GM23248 (cell line): Measurements from ENCODE around the gene TMEM182. TPM values are rescaled to one million over a fixed set of nuclear protein-coding genes. Genes with fewer than 3 reads are reported as not detected.

Source experiments
- DNase-seq: peaks from one replicate; pipeline ENCODE4 v3.0.0-alpha.2; 2015
- H2AFZ ChIP-seq: fragments of 200-600 bp; sonication (generic); 2 replicates; pipeline ENCODE4 v1.6.1; 2016; ENCODE audit warnings: antibody characterized with exemption
- H3F3A ChIP-seq: fragments of 200-600 bp; sonication (generic); 2 replicates; pipeline ENCODE4 v1.6.1; 2016; ENCODE audit warnings: mild to moderate bottlenecking, antibody characterized with exemption, mixed run types; ENCODE audit not compliant: insufficient read depth
- H3K27ac ChIP-seq: fragments of 200-600 bp; sonication (generic); 2 replicates; pipeline ENCODE4 v1.5.1; 2016; ENCODE audit warnings: mild to moderate bottlenecking
- H3K27me3 ChIP-seq: fragments of 200-600 bp; sonication (generic); replicated peaks from 2 replicates; pipeline ENCODE4 v1.6.1; 2016; ENCODE audit warnings: mild to moderate bottlenecking; ENCODE audit not compliant: insufficient read depth
- H3K36me3 ChIP-seq: fragments of 200-600 bp; sonication (generic); 2 replicates; pipeline ENCODE4 v1.6.1; 2016; ENCODE audit warnings: low read depth, mild to moderate bottlenecking
- H3K4me1 ChIP-seq: fragments of 200-600 bp; sonication (generic); 2 replicates; pipeline ENCODE4 v1.6.1; 2016; ENCODE audit warnings: mild to moderate bottlenecking; ENCODE audit not compliant: insufficient read depth
- H3K4me2 ChIP-seq: fragments of 200-600 bp; sonication (generic); one replicate; pipeline ENCODE4 v1.6.1; 2016; ENCODE audit warnings: mild to moderate bottlenecking; ENCODE audit not compliant: unreplicated experiment
- H3K4me3 ChIP-seq: fragments of 200-600 bp; sonication (generic); 2 replicates; pipeline ENCODE4 v1.5.1; 2016; ENCODE audit warnings: mild to moderate bottlenecking
- H3K79me2 ChIP-seq: fragments of 200-600 bp; sonication (generic); 2 replicates; pipeline ENCODE4 v1.6.1; 2016; ENCODE audit warnings: mild to moderate bottlenecking; ENCODE audit not compliant: insufficient read depth
- H3K9ac ChIP-seq: fragments of 200-600 bp; sonication (generic); 2 replicates; pipeline ENCODE4 v1.6.1; 2016; ENCODE audit warnings: mild to moderate bottlenecking
- H3K9me2 ChIP-seq: fragments of 200-600 bp; sonication (generic); 2 replicates; pipeline ENCODE4 v1.6.1; 2016; ENCODE audit warnings: mixed run types, mild to moderate bottlenecking, moderate library complexity; ENCODE audit not compliant: insufficient read depth
- H3K9me3 ChIP-seq: fragments of 200-600 bp; sonication (generic); one replicate; pipeline ENCODE4 v1.6.1; 2017; ENCODE audit warnings: low read depth
- H4K20me1 ChIP-seq: fragments of 200-600 bp; sonication (generic); 2 replicates; pipeline ENCODE4 v1.6.0; 2016; ENCODE audit not compliant: insufficient read depth
- EZH2 ChIP-seq: fragments of 200-600 bp; sonication (generic); IDR thresholded peaks from 2 replicates; pipeline ENCODE4 v1.6.1; 2018; ENCODE audit warnings: antibody characterized with exemption, mild to moderate bottlenecking; ENCODE audit not compliant: insufficient read depth, poor library complexity, severe bottlenecking
- EZH2phosphoT487 ChIP-seq: fragments of 200-600 bp; sonication (generic); IDR thresholded peaks from 2 replicates; pipeline ENCODE4 v1.6.1; 2018; ENCODE audit warnings: antibody characterized with exemption, moderate library complexity, mild to moderate bottlenecking, low read depth; ENCODE audit not compliant: insufficient read depth
- WGBS, 2 experiments: methylation state at CpG; one replicate each; pipeline ENCODE4 v1.1.6; 2015 to 2017; ENCODE audit warnings: low lambda C conversion rate in 2 of 2, low coverage in 1 of 2; ENCODE audit errors: missing lambda C conversion rate in 2 of 2; 5-methylcytosine and 5-hydroxymethylcytosine counted together
- in situ Hi-C: fragments of 300-500 bp; cut with MboI; formaldehyde crosslinking; loops from 2 replicates; pipeline ENCODE4 v1.15.0; 2020
- polyA plus RNA-seq: library from polyadenylated mRNA; unstranded; fragments of >200 nt; fragmentation: Nextera tagmentation; extraction: Ambion mirVana; gene quantifications from 2 replicates; pipeline ENCODE4 v1.2.1, GENCODE V29; 2016
- total RNA-seq: library from RNA; depleted of rRNA; stranded (reverse); fragments of >200 nt; shearing (Covaris generic); gene quantifications from 2 replicates; pipeline ENCODE4 v1.2.3, GENCODE V29; 2014; rRNA removed

TMEM182 gene, protein sequence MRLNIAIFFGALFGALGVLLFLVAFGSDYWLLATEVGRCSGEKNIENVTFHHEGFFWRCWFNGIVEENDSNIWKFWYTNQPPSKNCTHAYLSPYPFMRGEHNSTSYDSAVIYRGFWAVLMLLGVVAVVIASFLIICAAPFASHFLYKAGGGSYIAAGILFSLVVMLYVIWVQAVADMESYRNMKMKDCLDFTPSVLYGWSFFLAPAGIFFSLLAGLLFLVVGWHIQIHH
- total RNA-seq = 1.0 and 3.6 TPM in 2 replicates
- polyA plus RNA-seq = 2.2 and 2.3 TPM in 2 replicates

GRCh38 chr2:102761763-102762162, at the start of gene TMEM182:
TMEM182 (plus strand) TSS chr2:102762031; CDS start chr2:102762218, 187 bp downstream.
- 81 to 84% methylated on average over 4 of the region's 4 CpGs for WGBS, 2 experiments

DNA sequence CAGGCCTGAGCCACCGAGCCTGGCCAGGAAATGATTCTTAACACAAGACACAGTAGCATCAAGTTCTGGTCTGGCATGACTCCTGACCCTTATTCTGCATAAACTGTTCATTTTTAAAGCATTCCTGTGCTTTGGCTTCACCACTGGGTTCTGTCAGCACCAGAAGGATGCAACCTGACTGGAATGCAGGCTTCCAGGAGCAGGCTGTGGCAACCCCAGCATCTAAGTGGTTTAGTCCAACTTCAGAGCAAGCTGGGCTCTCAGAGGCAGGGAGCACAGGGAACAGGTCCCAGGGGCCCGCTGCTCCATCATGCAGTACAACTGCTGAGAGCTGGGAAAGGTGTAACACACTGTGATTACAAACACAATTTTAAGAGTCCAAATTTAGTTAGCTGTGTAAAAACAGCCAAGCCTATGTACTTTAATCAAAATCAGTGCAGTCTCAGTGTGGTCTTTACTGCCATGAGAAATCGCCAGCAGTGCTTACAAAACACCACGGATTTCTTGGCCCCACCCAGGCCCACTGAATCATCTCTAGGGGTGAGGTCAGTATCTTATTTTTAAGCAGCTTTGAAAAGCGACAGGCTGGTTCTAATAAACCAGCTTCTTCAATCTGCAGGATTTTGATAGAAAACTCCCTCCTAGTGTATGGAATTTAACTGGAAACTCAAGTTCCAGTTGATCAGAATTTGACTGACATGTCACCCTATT, 44.4 kb upstream of the TMEM182 start:
- Histone ChIP-seq H3K4me1 (peaks cover 15% of the 10 kb centered on the region), H3K36me3 (no peaks in the 10 kb centered on the region), H3K27ac (peak overlapping the region; percentile 83), H3K4me2 (peak overlapping the region; percentile 58), H4K20me1 (no peaks in the 10 kb centered on the region), H3K9ac (peak overlapping the region; percentile 61), H2AFZ (peak overlapping the region; percentile 59), H3K9me3 (no peaks in the 10 kb centered on the region), H3K4me3 (peak overlapping the region; percentile 25; the same call in 1 of the 2 replicates), H3F3A (peaks cover 20% of the 10 kb centered on the region), H3K79me2 (no peaks in the 10 kb centered on the region), H3K27me3 (no peaks in the 10 kb centered on the region), H3K9me2 (no peaks in the 10 kb centered on the region)
- TF ChIP-seq EZH2phosphoT487 = no peak
- no peak for TF ChIP-seq EZH2
- in situ Hi-C loops = no loop called here
- 7 to 12% methylated on average over 5 of the region's 5 CpGs for WGBS, 2 experiments
- peak; percentile 90 for DNase-seq

More at GRCh38 chr2:102761763-102762162, at the start of gene TMEM182:
- no peaks in the 10 kb centered on the region for H3K27me3 ChIP-seq
- no peaks in the 10 kb centered on the region for H3K79me2 ChIP-seq
- no peak within 1 kb of the TSS for H3K9ac ChIP-seq
- H3K9me3 ChIP-seq = no peaks in the 10 kb centered on the region
- H2AFZ ChIP-seq = no peak within 1 kb of the TSS
- no peak within 1 kb of the TSS for H3K27ac ChIP-seq
- in situ Hi-C loops = no loop called here
- no peak for DNase-seq
- H3K4me2 ChIP-seq = no peak within 1 kb of the TSS
- no peaks in the 10 kb centered on the region for H3F3A ChIP-seq
- no peaks in the 10 kb centered on the region for H3K9me2 ChIP-seq
- no peak within 1 kb of the TSS for H3K4me3 ChIP-seq
- H4K20me1 ChIP-seq = no peaks in the 10 kb centered on the region
- TF ChIP-seq EZH2 = no peak
- TF ChIP-seq EZH2phosphoT487 = no peak
- no peaks in the 10 kb centered on the region for H3K4me1 ChIP-seq
- no peaks in the 10 kb centered on the region for H3K36me3 ChIP-seq

- Histone ChIP-seq H3K27ac (peak overlapping the region; percentile 83; the same call in 1 of the 2 replicates), H3K4me1 (peaks cover 15% of the 10 kb centered on the region), H4K20me1 (no peaks in the 10 kb centered on the region), H3K36me3 (no peaks in the 10 kb centered on the region), H3K9me2 (no peaks in the 10 kb centered on the region), H3K79me2 (no peaks in the 10 kb centered on the region), H2AFZ (no peak overlapping the region), H3K4me2 (no peak overlapping the region), H3K4me3 (no peak overlapping the region), H3K27me3 (no peaks in the 10 kb centered on the region), H3F3A (peaks cover 20% of the 10 kb centered on the region), H3K9ac (no peak overlapping the region), H3K9me3 (no peaks in the 10 kb centered on the region)
- TF ChIP-seq EZH2phosphoT487 (no peak), EZH2 (no peak)
- WGBS, 2 experiments = 94 to 95% methylated on average over 24 to 26 of the region's 26 CpGs
- no peak for DNase-seq
- in situ Hi-C loops = no loop called here
Measured at GRCh38 chr2:102718387-102719316, 43.2 kb upstream of the TMEM182 start.

GRCh38 chr2:102724016-102724490, 37.8 kb upstream of the TMEM182 start:
- in situ Hi-C loops = no loop called here
- no peaks in the 10 kb centered on the region for H3K4me1 ChIP-seq
- 71 to 75% methylated on average over 7 of the region's 7 CpGs for WGBS, 2 experiments

More at GRCh38 chr2:102724016-102724490, 37.8 kb upstream of the TMEM182 start:
- Histone ChIP-seq H3F3A (no peaks in the 10 kb centered on the region), H3K27me3 (no peaks in the 10 kb centered on the region), H3K36me3 (no peaks in the 10 kb centered on the region), H4K20me1 (no peaks in the 10 kb centered on the region), H3K9me2 (no peaks in the 10 kb centered on the region), H3K4me2 (no peak overlapping the region), H3K27ac (no peak overlapping the region), H3K79me2 (no peaks in the 10 kb centered on the region), H3K9me3 (no peaks in the 10 kb centered on the region), H3K4me3 (no peak overlapping the region), H2AFZ (no peak overlapping the region), H3K9ac (no peak overlapping the region)
- TF ChIP-seq EZH2phosphoT487 (no peak), EZH2 (no peak)
- no peak for DNase-seq
